HG02943 (cell line): ENCODE data around the gene NMB.
"Not testable (repeated sequence)": the region's sequence is repeated elsewhere in the genome, so short reads cannot be mapped to it uniquely, and the experiment has no call there.

Experiments used
- ATAC-seq: cut with Tn5 transposase; IDR thresholded peaks from one replicate; pipeline ENCODE4 v1.9.1; 2021; ENCODE audit warnings: mild to moderate bottlenecking, low read depth, moderate library complexity; ENCODE audit not compliant: unreplicated experiment

The NMB gene

DNA sequence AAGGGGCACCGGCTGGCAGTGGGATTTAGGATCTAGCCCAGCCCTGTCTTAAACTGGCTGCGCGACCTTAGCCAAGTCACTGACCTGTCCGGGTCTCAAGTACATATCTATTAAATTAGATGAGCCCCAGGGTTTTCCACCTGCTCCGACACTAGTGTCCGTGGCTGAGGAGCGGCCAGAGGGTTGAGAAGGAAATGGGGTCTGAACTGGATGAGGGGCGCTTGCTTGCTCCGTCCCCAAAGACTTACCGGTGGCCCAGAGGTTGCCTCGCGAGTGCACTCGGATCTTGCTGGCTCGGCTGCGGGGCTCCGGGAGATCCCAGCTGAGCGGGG lies 285 bp downstream of the NMB start:
- ATAC-seq, result no peak

GRCh38 chr15:84656972-84657371 lies 1.0 kb downstream of the NMB start:
- no peak for ATAC-seq

GRCh38 chr15:84654689-84655453 lies 3.1 kb downstream of the NMB start:
- peak; percentile 34 for ATAC-seq

DNA sequence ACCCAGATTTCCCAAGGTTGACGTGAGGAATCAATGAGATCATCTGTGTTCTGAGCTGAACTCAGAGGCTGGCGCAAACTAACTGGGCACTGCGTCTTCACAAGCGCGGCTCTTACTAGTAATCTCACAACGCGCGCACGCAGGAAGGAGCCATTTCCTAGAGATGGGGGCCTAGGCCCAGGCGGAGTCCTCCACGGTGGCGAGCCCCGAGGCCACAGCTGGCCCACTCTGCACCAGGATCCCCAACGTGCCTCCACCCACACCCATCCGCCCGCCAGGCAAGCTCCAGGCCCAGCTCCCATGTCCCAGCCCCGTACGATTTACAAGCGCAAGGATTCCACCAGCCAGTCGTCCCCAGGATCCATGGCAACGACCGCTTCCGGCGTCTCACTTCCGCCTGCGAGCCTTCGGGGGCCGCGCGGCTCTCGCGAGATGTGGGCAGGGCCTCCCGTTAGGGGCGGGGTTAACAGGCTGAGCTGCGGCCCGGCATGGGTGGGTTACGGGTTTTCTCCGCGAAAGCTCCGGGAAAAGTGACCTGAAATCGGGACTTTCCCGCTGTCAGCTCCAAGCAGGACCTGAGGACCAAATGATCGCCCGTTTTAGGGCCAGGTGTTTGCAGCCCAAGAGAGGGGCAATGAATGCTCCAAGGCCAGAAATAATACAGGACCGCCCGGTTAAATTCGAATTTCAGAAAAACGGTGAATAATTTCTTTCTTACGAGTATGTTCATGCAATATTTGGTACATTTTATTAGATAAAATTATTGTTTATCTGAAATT lies 3.9 kb downstream of the NMB start, which contains the start of gene WDR73:
TSS of gene WDR73 (minus strand) at position 374 of the 779 bp plus-strand sequence. CDS start at position 365, 9 bp downstream.
- ATAC-seq, result peak; percentile 72

- ATAC-seq, result no peak
Measured at GRCh38 chr15:84653584-84653909, 4.5 kb downstream of the NMB start.

GRCh38 chr15:84649706-84650105 lies 8.3 kb downstream of the NMB start:
- no peak for ATAC-seq

GRCh38 chr15:84648539-84648938 lies 9.5 kb downstream of the NMB start:
- no peak for ATAC-seq

DNA sequence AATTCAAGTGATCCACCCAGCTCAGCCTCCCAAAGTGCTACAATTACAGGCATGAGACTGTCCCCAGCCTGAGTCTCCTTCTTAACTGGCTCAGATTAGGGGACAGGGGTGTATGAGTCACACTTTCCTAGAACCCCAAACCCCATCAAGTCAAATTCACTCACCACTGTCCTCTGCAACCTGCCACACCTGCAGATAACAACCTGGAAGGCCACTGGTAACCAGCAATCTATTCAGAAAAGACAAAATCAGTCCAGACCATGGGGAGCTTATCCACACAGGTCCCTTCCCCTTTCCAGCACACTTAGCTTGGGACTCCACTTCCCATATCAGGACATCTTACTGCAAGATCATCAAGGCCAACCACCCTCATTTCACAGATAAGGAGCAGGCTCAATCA lies 10.3 kb downstream of the NMB start:
- ATAC-seq, result no peak

GRCh38 chr15:84645997-84646396 lies 12.0 kb downstream of the NMB start:
- ATAC-seq, result no peak

GRCh38 chr15:84645496-84645895 lies 12.5 kb downstream of the NMB start:
- no peak for ATAC-seq

GRCh38 chr15:84643838-84644237 lies 14.2 kb downstream of the NMB start:
- ATAC-seq, result no peak

DNA sequence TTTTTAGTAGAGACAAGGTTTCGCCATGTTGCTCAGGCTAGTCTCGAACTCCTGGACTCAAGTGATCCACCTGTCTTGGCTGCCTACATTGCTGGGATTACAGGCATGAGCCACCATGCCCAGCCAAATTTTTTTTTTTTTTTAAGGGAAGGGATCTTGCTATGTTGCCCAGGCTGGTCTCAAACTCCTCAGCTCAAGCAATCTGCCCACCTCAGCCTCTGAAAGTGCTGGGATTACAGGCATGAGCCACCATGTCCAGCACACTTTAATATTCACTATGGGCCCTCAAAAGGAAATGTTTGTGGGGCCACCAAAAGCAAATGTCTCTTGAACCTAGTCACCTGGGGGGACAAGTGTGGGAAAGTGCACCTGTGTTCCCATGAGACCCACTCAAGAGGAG lies 15.4 kb downstream of the NMB start:
- ATAC-seq, result not testable (repeated sequence)

DNA sequence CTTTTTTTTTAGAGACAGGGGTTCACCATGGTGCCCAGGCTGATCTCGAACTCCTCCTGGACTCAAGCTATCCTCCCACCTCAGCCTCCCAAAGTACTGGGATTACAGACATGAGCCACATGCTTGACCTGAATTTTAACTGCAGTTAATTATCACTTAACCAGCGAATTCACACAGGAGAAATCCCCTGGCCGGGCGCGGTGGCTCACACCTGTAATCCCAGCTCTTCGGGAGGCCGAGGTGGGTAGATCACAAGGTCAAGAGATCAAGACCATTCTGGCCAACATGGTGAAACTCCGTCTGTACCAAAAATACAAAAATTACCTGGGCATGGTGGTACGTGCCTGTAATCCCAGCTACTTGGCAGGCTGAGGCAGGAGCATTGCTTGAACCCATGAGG lies 16.1 kb downstream of the NMB start:
- ATAC-seq, result not testable (repeated sequence)

DNA sequence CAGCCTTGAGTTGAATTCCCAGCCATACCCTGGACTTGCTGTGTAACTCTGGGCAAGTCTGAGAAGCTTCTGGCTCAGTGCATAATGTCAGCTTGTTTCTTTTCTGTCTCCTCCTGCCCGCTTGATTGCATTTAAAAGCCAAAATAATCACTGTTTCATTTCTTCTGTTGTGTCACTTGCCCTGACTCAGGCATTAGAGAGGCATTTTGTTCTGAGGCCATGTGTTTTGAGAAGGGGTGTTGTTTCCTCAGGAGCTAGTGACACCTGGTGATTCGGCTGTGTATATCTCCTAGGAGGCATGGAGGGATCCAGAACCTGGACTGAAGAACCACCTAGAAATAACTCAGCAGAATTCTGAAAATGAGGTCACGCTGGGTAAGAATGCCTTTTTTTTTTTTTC lies 19.9 kb downstream of the NMB start:
- ATAC-seq, result no peak

GRCh38 chr15:84634228-84634837 lies 23.7 kb downstream of the NMB start:
- no peak for ATAC-seq

DNA sequence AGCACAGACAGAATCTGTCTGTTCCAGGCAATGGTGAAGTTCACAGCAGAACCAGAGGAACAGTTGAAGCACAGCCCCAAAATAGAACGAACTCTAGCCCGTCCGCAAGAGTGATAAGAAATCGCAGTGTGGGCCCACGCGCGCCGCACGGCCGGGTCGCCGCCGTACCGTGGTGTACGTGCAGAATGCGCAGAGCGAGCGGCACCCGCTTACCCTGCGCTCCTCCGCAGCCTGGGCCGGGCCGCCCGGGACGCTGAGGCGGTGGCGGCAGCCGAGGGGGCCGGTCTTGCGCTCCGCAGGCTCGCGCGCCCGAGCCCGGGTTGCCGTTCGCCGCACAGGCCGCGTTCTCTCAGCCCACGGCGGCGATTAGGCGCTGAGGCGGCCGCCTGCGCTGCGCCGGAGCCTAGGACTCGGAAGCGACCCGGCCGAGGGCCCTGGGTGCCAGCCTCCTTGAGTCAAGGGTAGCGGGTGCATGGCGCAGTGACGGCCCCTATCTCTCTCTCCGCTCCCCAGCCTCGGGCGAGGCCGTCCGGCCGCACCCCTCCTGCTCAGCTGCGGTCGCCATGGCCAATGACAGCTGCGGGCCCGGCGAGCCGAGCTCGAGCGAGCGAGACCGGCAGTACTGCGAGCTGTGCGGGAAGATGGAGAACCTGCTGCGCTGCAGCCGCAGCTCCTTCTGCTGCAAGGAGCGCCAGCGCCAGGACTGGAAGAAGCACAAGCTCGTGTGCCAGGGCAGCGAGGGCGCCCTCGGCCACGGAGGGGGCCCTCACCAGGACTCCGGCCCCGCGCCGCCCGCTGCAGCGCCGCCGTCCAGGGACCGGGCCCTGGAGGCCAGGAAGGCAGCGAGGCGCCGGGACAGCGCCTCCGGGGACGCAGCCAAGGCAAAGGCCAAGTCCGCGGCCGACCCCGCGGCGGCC lies 24.4 kb downstream of the NMB start:
- ATAC-seq, result peak; percentile 43

DNA sequence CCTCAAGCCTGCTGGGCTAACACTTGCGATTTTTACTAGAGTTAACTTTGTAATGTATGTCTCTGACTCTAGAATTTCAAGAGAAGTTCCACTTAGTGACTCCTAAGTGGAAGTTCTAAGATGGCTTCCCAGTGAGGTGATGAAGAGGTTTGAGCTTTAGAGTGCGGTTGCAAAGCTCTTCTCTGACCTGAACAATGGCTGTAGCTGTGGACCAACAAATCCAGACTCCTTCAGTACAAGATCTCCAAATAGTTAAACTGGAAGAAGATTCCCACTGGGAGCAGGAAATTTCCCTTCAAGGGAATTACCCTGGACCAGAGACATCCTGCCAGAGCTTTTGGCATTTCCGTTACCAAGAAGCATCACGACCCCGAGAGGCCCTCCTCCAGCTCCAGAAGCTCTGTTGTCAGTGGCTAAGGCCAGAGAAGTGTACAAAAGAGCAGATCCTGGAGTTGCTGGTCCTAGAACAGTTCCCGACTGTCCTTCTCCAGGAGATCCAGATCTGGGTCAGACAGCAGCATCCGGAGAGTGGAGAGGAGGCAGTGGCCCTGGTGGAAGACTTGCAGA lies 26.2 kb downstream of the NMB start:
- ATAC-seq, result no peak

GRCh38 chr15:84629033-84629432 lies 29.0 kb downstream of the NMB start:
- ATAC-seq, result no peak

- ATAC-seq, result no peak
Measured at GRCh38 chr15:84625123-84625522, 32.9 kb downstream of the NMB start.

DNA sequence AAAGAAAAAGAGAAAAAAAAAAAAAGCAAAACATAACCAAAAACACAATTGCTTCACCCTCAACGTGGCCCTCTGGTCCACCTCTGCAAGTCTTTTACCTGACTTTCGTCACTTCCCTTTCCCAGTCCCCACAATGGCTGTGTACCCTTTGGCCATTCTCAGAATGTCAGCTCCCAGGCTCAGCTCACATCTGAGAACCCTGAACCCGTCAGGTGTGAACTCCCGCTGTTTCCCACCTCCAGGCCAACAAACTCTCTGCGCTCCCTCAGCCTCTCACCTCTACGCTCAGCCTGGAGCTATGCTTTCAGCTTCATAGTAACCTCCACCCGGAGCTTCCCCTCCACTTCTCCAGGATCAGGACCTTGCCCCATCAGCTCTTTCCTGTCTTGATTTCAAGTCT lies 33.6 kb downstream of the NMB start:
- ATAC-seq, result no peak
